ENCODE measurements around the gene FRMD4A. TPM values are rescaled to one million over a fixed set of nuclear protein-coding genes. Genes with fewer than 3 reads are reported as not detected.
"Not testable (repeated sequence)": the region's sequence is repeated elsewhere in the genome, so short reads cannot be mapped to it uniquely, and the experiment has no call there.

Gene FRMD4A
- total and polyA plus RNA-seq, 7 donors, result 3.0 to 27.8 (median 14.4) TPM

- Histone ChIP-seq H3K4me3 (no peak overlapping the region), H3K4me1 (peaks cover 0 to 31% (median 21%) of the 10 kb centered on the region in 4 donors), H3K36me3 (no peaks in the 10 kb centered on the region), H3K27me3 (no peaks in the 10 kb centered on the region), H3K27ac (no peak overlapping the region), H3K9me3 (no peaks in the 10 kb centered on the region)
- WGBS, 2 donors, result 85 to 92% methylated on average over 2 of the region's 2 CpGs
- intact Hi-C loops (cut with DNase I), result no loop called here
- no peak for DNase-seq
- TF ChIP-seq POLR2AphosphoS5 (IDR thresholded peaks at IDR 0.05) (no peak), EP300 (IDR thresholded peaks at IDR 0.05) (no peak), CTCF (IDR thresholded peaks at IDR 0.05) (no peak), POLR2A (IDR thresholded peaks at IDR 0.05) (no peak)
These were observed 270.2 kb downstream of the FRMD4A start for GRCh38 chr10:14060320-14061070.

- H3K36me3 ChIP-seq, result no peaks in the 10 kb centered on the region
- WGBS, 2 donors, result 74 to 78% methylated on average over 6 of the region's 6 CpGs
- no peak for DNase-seq
- H3K4me3 ChIP-seq, result no peak overlapping the region
- peaks cover 0 to 21% (median 18%) of the 10 kb centered on the region in 4 donors for H3K4me1 ChIP-seq
- intact Hi-C loops (cut with DNase I), result no loop called here
- H3K9me3 ChIP-seq, result peaks cover 0 to 3% (median 0%) of the 10 kb centered on the region in 4 donors
- peak overlapping the region; percentile 29 to 65 (median 45) for H3K27ac ChIP-seq
- no peaks in the 10 kb centered on the region for H3K27me3 ChIP-seq
- peak in 2 of 4 donors; percentile 18 to 49 for TF ChIP-seq POLR2AphosphoS5 (IDR thresholded peaks at IDR 0.05)
- TF ChIP-seq EP300 (IDR thresholded peaks at IDR 0.05), result no peak
These were observed 274.0 kb downstream of the FRMD4A start for GRCh38 chr10:14056610-14057332.

GRCh38 chr10:14052931-14053330 lies 277.8 kb downstream of the FRMD4A start:
- DNase-seq, result no peak
- TF ChIP-seq POLR2A (IDR thresholded peaks at IDR 0.05), result no peak
- no peak for TF ChIP-seq EP300 (IDR thresholded peaks at IDR 0.05)
- Histone ChIP-seq H3K27me3 (no peaks in the 10 kb centered on the region), H3K36me3 (no peaks in the 10 kb centered on the region), H3K4me3 (no peak overlapping the region), H3K9me3 (peaks cover 0 to 3% (median 0%) of the 10 kb centered on the region in 4 donors), H3K27ac (no peak overlapping the region), H3K4me1 (peaks cover 0 to 14% (median 13%) of the 10 kb centered on the region in 4 donors)
- intact Hi-C loops (cut with DNase I), result no loop called here
- 69 to 81% methylated on average over 5 of the region's 5 CpGs for WGBS, 2 donors

GRCh38 chr10:14050598-14050997 lies 280.1 kb downstream of the FRMD4A start:
- no peak for TF ChIP-seq CTCF (IDR thresholded peaks at IDR 0.05)
- no peak for TF ChIP-seq EP300 (IDR thresholded peaks at IDR 0.05)
- TF ChIP-seq POLR2AphosphoS5 (IDR thresholded peaks at IDR 0.05), result no peak
- Histone ChIP-seq H3K36me3 (no peaks in the 10 kb centered on the region), H3K4me3 (no peak overlapping the region), H3K27me3 (no peaks in the 10 kb centered on the region), H3K4me1 (no peaks in the 10 kb centered on the region), H3K27ac (no peak overlapping the region), H3K9me3 (peaks cover 0 to 3% (median 0%) of the 10 kb centered on the region in 4 donors)
- WGBS, 2 donors, result 30 to 73% methylated on average over 4 of the region's 4 CpGs
- intact Hi-C loops (cut with DNase I), result no loop called here
- DNase-seq, result no peak

GRCh38 chr10:14048930-14049613 lies 281.7 kb downstream of the FRMD4A start:
- no peak for TF ChIP-seq EP300 (IDR thresholded peaks at IDR 0.05)
- TF ChIP-seq POLR2AphosphoS5 (IDR thresholded peaks at IDR 0.05), result no peak
- Histone ChIP-seq H3K9me3 (peaks cover 0 to 3% (median 0%) of the 10 kb centered on the region in 4 donors), H3K4me1 (no peaks in the 10 kb centered on the region), H3K36me3 (no peaks in the 10 kb centered on the region), H3K4me3 (no peak overlapping the region), H3K27me3 (no peaks in the 10 kb centered on the region), H3K27ac (no peak overlapping the region)
- no peak for DNase-seq
- intact Hi-C loops (cut with DNase I), result no loop called here
- 28 to 63% methylated on average over 6 of the region's 6 CpGs for WGBS, 2 donors

GRCh38 chr10:14047431-14047830 lies 283.3 kb downstream of the FRMD4A start:
- H3K27ac ChIP-seq, result no peak overlapping the region
- no peak overlapping the region for H3K4me3 ChIP-seq
- no peaks in the 10 kb centered on the region for H3K4me1 ChIP-seq
- H3K9me3 ChIP-seq, result peaks cover 0 to 3% (median 0%) of the 10 kb centered on the region in 4 donors
- no peaks in the 10 kb centered on the region for H3K36me3 ChIP-seq
- DNase-seq, result no peak
- intact Hi-C loops (cut with DNase I), result no loop called here
- no peaks in the 10 kb centered on the region for H3K27me3 ChIP-seq
- TF ChIP-seq CTCF (IDR thresholded peaks at IDR 0.05) (no peak), POLR2AphosphoS5 (IDR thresholded peaks at IDR 0.05) (no peak), POLR2A (IDR thresholded peaks at IDR 0.05) (no peak), EP300 (IDR thresholded peaks at IDR 0.05) (no peak)
- 59 to 70% methylated on average over 2 of the region's 2 CpGs for WGBS, 2 donors

- DNase-seq; H3K9me3 ChIP-seq; intact Hi-C loops (cut with DNase I); H3K36me3 ChIP-seq; H3K4me3 ChIP-seq; H3K27me3 ChIP-seq: not testable (repeated sequence)
- Histone ChIP-seq H3K4me1 (peaks cover 0 to 12% (median 2%) of the 10 kb centered on the region in 4 donors), H3K27ac (peak overlapping the region; percentile 37 to 58 (median 54))
- 68 to 76% methylated on average over 7 of the region's 7 CpGs for WGBS, 2 donors
These were observed 288.7 kb downstream of the FRMD4A start for GRCh38 chr10:14042051-14042450.
